NT2/D1 (cell line): ENCODE data around the gene COL26A1.
"Not testable (repeated sequence)": the region's sequence is repeated elsewhere in the genome, so short reads cannot be mapped to it uniquely, and the experiment has no call there.

ENCODE experiments used
- DNase-seq: peaks from one replicate; pipeline ENCODE4 v3.0.0-alpha.2; 2011; ENCODE audit warnings: low read depth, low spot score
- H3K27me3 ChIP-seq: 2 replicates; pipeline ENCODE4 v1.6.0; 2011; ENCODE audit warnings: mild to moderate bottlenecking; ENCODE audit not compliant: insufficient read length, insufficient read depth
- H3K36me3 ChIP-seq: 2 replicates; pipeline ENCODE4 v1.6.1; 2011; ENCODE audit warnings: mild to moderate bottlenecking, low read length, mixed read lengths; ENCODE audit not compliant: insufficient read depth, insufficient read length
- H3K4me1 ChIP-seq: 2 replicates; pipeline ENCODE4 v1.5.1; 2011; ENCODE audit not compliant: insufficient read depth, insufficient read length
- H3K4me3 ChIP-seq: 2 replicates; pipeline ENCODE4 v1.5.1; 2011; ENCODE audit warnings: low read depth; ENCODE audit not compliant: insufficient read length
- H3K9ac ChIP-seq: 2 replicates; pipeline ENCODE4 v1.6.0; 2011; ENCODE audit warnings: low read depth; ENCODE audit not compliant: insufficient read length
- H3K9me3 ChIP-seq: 2 replicates; pipeline ENCODE4 v1.5.1; 2011; ENCODE audit warnings: mild to moderate bottlenecking, low read length; ENCODE audit not compliant: insufficient read depth
- SUZ12 ChIP-seq: IDR thresholded peaks from 2 replicates; pipeline ENCODE4 v1.6.1; 2011; ENCODE audit not compliant: insufficient read length, insufficient read depth; ENCODE audit errors: extremely low read depth
- YY1 ChIP-seq: IDR thresholded peaks from 2 replicates; pipeline ENCODE4 v1.6.1; 2011; ENCODE audit not compliant: insufficient read length, insufficient read depth
- ZNF274 ChIP-seq: IDR thresholded peaks from 2 replicates; pipeline ENCODE4 v1.6.1; 2011; ENCODE audit warnings: mild to moderate bottlenecking, low read depth, low read length

The COL26A1 gene

DNA sequence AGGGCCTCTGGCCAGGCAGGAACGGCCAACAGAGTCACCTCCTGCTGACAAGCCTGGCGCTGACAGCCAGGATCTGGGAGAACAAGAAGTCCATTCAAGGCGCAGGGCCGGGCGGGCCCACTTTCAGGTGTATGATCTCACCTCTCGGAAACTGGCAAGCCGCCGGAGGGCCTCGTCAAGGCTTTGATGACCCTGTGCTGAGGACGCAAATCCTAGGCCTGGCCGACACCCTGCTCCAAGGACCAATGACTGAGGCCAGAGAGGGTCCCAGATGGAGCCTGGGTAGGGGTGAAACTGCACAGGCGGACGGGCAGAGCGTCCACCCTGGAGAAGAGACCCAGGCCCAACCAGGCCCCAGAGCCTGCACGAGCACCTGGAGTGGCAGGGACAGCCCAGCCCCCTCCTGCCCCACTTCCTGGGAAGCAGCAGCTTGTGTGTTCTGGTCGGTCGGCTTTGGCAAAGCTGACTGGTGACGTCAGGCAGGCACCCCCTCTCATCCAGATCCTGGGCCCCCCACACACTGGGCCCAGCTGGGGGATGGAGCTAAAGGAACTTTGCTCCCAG, 235.8 kb downstream of the COL26A1 start:
- Histone ChIP-seq H3K4me1 (peaks cover 11% of the 10 kb centered on the region), H3K36me3 (no peaks in the 10 kb centered on the region), H3K4me3 (no peak overlapping the region), H3K9ac (no peak overlapping the region), H3K9me3 (0 out of 2 replicates have a peak, but pooled peaks cover 3% of the 10 kb centered on the region), H3K27me3 (peaks cover 7% of the 10 kb centered on the region)
- TF ChIP-seq SUZ12 (no peak), YY1 (no peak), ZNF274 (no peak)
- no peak for DNase-seq

DNA sequence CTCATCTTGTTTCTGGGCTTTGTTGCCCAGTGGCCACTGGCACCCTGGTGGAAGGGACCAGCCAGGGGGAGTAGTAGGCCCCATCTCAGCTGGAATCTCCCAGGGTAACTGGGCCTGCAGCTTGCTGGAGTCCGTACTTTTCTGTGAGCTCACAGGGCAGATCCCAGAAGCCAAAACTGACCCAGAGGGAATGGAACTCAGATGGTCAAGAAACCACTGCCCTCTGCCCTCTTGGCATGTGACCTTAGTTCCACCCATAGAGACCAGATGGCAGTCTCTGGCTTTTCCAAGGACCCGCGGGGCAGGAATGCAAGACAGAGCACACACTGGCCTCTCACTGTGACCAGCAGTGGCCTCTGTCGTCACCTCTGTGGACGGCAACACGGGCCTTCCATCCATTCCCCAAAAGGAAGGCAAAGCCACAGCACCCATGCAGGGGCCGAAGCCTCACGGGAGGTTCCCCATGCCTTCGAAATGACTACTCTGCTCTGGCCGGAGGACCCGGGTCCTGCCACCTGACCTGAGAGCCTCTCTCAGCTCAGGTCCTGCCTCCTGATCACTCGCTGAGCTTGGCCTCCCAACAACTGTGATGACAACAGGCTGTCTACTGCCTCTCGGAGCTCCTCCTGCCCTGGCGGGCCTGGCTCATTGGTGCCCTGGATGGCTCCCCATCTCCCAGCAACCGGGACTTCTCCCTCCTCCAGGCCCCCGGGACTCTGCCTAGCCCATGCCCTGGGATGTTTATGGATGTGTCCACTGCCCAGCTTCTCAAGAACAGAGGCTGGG, 236.5 kb downstream of the COL26A1 start:
- Histone ChIP-seq H3K4me3 (no peak overlapping the region), H3K9ac (no peak overlapping the region)

GRCh38 chr7:101599787-101600186, 237.1 kb downstream of the COL26A1 start:
- Histone ChIP-seq H3K4me3 (no peak overlapping the region), H3K4me1 (peaks cover 14% of the 10 kb centered on the region), H3K9me3 (0 out of 2 replicates have a peak, but pooled peaks cover 3% of the 10 kb centered on the region), H3K27me3 (peaks cover 7% of the 10 kb centered on the region), H3K9ac (no peak overlapping the region), H3K36me3 (no peaks in the 10 kb centered on the region)
- TF ChIP-seq ZNF274 = no peak
- DNase-seq = no peak

More for the DNA sequence above, 236.5 kb downstream of the COL26A1 start:
- 0 out of 2 replicates have a peak, but pooled peaks cover 3% of the 10 kb centered on the region for H3K9me3 ChIP-seq
- TF ChIP-seq SUZ12 = no peak
- peaks cover 7% of the 10 kb centered on the region for H3K27me3 ChIP-seq
- no peaks in the 10 kb centered on the region for H3K36me3 ChIP-seq
- no peak for DNase-seq
- H3K4me1 ChIP-seq = peaks cover 11% of the 10 kb centered on the region

GRCh38 chr7:101602082-101602481, 239.4 kb downstream of the COL26A1 start:
- H3K27me3 ChIP-seq = peaks cover 7% of the 10 kb centered on the region
- no peak overlapping the region for H3K9ac ChIP-seq
- TF ChIP-seq ZNF274 = no peak
- peaks cover 15% of the 10 kb centered on the region for H3K4me1 ChIP-seq
- H3K36me3 ChIP-seq = no peaks in the 10 kb centered on the region
- no peaks in the 10 kb centered on the region for H3K9me3 ChIP-seq
- no peak overlapping the region for H3K4me3 ChIP-seq
- no peak for DNase-seq

DNA sequence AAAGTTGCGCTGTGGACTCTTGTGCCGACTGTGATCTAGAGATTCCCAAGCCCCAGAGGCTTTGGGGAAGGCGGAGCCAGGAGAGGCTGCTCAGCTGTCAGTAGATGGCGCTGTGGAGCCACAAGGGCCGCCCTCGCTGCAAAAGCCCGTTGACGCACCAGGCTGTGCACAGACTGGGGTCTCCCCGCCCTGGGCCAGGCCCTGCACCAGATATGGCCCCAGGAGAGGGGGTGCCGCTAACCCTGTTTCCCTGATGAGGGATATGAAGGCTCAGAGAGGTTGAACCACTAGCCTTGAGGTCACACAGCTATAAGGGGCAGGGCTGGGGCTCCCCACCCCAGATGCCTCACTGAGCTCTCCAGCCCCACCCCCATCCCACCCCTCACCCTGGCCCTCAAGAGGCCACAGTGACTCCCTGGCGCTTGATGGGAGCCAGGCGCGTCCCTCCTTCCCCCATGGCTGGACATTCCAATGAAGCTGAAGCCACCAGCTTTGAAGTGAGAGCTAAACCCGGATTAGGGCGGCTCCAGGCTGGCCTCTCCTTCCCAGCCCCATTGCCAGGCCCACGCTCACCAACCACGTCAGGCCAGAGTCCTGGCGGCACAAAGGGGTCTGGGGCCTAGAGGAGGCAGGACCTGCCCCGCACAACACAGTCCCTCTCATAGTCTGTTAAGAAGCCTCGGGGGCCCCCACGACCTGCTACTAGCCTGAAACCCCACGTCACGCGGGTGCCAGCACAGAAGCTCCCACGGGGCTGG, 240.0 kb downstream of the COL26A1 start:
- peak; percentile 87 for DNase-seq
- Histone ChIP-seq H3K9me3 (no peaks in the 10 kb centered on the region), H3K9ac (peak overlapping the region; percentile 32), H3K4me1 (peaks cover 15% of the 10 kb centered on the region), H3K27me3 (peaks cover 7% of the 10 kb centered on the region), H3K4me3 (no peak overlapping the region), H3K36me3 (no peaks in the 10 kb centered on the region)
- TF ChIP-seq SUZ12 (no peak), YY1 (no peak), ZNF274 (no peak)

GRCh38 chr7:101604331-101604933, 241.8 kb downstream of the COL26A1 start:
- no peak for DNase-seq
- TF ChIP-seq ZNF274 (no peak), SUZ12 (no peak), YY1 (no peak)
- Histone ChIP-seq H3K27me3 (peaks cover 7% of the 10 kb centered on the region), H3K4me1 (peaks cover 10% of the 10 kb centered on the region), H3K36me3 (no peaks in the 10 kb centered on the region), H3K9me3 (no peaks in the 10 kb centered on the region), H3K9ac (peak overlapping the region; percentile 42), H3K4me3 (no peak overlapping the region)

- not testable (repeated sequence) for DNase-seq, H3K9me3 ChIP-seq, H3K36me3 ChIP-seq, H3K4me1 ChIP-seq, H3K27me3 ChIP-seq, H3K4me3 ChIP-seq, H3K9ac ChIP-seq
Observed at GRCh38 chr7:101604934-101605332, 242.3 kb downstream of the COL26A1 start.
